ENCODE measurements around the gene CSH2. TPM values are rescaled to one million over a fixed set of nuclear protein-coding genes. Genes with fewer than 3 reads are reported as not detected.
"Not testable (repeated sequence)": the region's sequence is repeated elsewhere in the genome, so short reads cannot be mapped to it uniquely, and the experiment has no call there.

The CSH2 gene
- total RNA-seq, 5 donors from 2014 or later (not counting 1 experiment from before 2014, with no cell fraction given), result not detected

DNA sequence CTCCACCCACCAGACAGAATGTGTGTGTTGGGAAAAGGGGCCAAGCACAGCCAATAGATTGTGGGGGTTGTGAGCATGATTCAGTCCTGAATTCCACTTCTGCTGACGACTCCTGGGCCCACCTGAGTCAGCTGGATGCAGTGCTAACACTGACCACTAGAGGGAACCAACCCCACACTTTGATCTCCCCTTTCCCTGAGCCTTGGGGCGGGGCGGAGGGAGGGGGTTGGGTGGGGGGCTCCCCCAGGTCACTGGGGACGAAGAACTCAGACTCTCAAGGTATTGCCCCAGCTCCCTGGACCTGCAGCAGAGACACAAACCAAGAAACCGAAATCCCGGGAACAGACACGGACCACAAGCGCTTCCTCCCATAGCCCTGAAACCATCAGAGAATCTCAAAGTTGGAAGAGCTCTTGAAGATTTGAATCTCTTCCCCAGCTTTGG is 38.2 kb upstream of the CSH2 start:
- POLR2A ChIA-PET, result interaction anchor here in 1 of 2 donors (0.6 kb wide), 1 partner anchor 1571 kb away, joined by 3 read pairs; no protein-coding TSS in a partner anchor
- H3K36me3 Mint-ChIP-seq, result no peaks in the 10 kb centered on the region

DNA sequence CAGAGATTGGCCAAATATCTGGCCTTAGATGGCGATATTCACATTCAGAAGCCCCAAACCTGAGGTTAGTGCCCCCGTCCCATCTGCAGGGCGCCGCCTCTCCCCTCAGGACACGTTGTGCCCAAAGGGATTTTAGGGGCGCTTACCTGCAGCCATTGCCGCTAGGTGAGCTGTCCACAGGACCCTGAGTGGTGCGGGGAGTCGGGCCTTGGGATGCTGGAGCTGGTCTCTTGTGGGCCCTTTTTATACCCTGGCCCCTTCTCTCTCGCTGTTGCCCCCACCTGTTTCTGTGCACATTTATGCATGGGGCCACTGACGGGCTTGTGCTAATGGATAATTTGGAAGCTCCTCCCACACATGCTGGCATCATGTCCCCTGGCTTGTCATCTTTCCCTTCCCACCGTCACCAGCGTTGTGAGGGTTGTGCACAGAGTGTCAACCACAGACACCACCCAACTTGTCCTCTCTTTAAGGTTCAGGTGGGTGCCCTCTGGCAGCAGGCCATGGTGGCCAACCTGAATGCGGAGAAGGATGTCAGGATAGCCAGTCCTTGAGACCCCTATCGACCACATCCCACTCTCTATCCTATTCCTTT is 37.7 kb upstream of the CSH2 start, which contains the start of gene CSHL1:
CSHL1 (minus strand) TSS at position 218 of the 595 bp plus-strand sequence; CDS start at position 156, 62 bp downstream.
- Mint-ChIP-seq H3K4me3 (no peak within 1 kb of the TSS), H3K27ac (no peak within 1 kb of the TSS), H3K9me3 (no peaks in the 10 kb centered on the region), H3K4me1 (peaks cover 0 to 5% (median 2%) of the 10 kb centered on the region in 3 donors), H3K36me3 (no peaks in the 10 kb centered on the region), H3K27me3 (peaks cover 0 to 3% of the 10 kb centered on the region in 2 donors)
- CTCF ChIA-PET, result interaction anchor here (0.6 to 3.0 kb wide), 5 partner anchors 8 to 247 kb away, joined by 3 to 11 read pairs (median 3); no protein-coding TSS in a partner anchor
- Histone ChIP-seq H3K9me3 (no peaks in the 10 kb centered on the region), H3K4me1 (ENCODE audit: control insufficient read depth in 1 of 2, extremely low read depth in 1 of 2, insufficient read depth in 2 of 2, low read length in 2 of 2) (peaks cover 0 to 4% of the 10 kb centered on the region in 2 experiments), H3K4me3 (ENCODE audit: control insufficient read depth in 1 of 2, extremely low read depth in 1 of 2, low read length in 1 of 2) (no peak within 1 kb of the TSS), H3K27ac (ENCODE audit: low read length) (no peak within 1 kb of the TSS), H3K36me3 (ENCODE audit: control insufficient read depth in 2 of 2, extremely low read depth in 1 of 2, insufficient read depth in 1 of 2, low read length in 1 of 2) (no peaks in the 10 kb centered on the region), H3K27me3 (replicated peaks in 1 of 2; ENCODE audit: control insufficient read depth in 2 of 2, extremely low read depth in 1 of 2, insufficient read depth in 2 of 2, low read length in 1 of 2) (peaks cover 0 to 14% of the 10 kb centered on the region in 2 experiments)
- ATAC-seq (replicated peaks in 1 of 4) (no peak), DNase-seq (no peak)
- WGBS (ENCODE audit: insufficient coverage), result 82% methylated on average over 13 of the region's 15 CpGs
- POLR2A ChIA-PET, result interaction anchor here in 1 of 2 donors (0.6 kb wide), 1 partner anchor 1571 kb away, joined by 3 read pairs; no protein-coding TSS in a partner anchor

More for the DNA sequence above, 38.2 kb upstream of the CSH2 start:
- Histone ChIP-seq H3K4me3 (ENCODE audit: control insufficient read depth in 1 of 2, extremely low read depth in 1 of 2, low read length in 1 of 2) (no peak overlapping the region), H3K9me3 (no peaks in the 10 kb centered on the region), H3K4me1 (ENCODE audit: control insufficient read depth in 1 of 2, extremely low read depth in 1 of 2, insufficient read depth in 2 of 2, low read length in 2 of 2) (peaks cover 0 to 4% of the 10 kb centered on the region in 2 experiments), H3K36me3 (ENCODE audit: control insufficient read depth in 2 of 2, extremely low read depth in 1 of 2, insufficient read depth in 1 of 2, low read length in 1 of 2) (no peaks in the 10 kb centered on the region), H3K27me3 (replicated peaks in 1 of 2; ENCODE audit: control insufficient read depth in 2 of 2, extremely low read depth in 1 of 2, insufficient read depth in 2 of 2, low read length in 1 of 2) (peaks cover 0 to 14% of the 10 kb centered on the region in 2 experiments), H3K27ac (ENCODE audit: low read length) (no peak overlapping the region)
- DNase-seq, result peak in 34 of 35 experiments; percentile 12 to 79 (median 50)
- H3K27ac Mint-ChIP-seq, result no peak overlapping the region
- H3K4me3 Mint-ChIP-seq, result no peak overlapping the region
- CTCF ChIA-PET, result interaction anchor here (0.6 to 3.0 kb wide), 8 partner anchors 23 to 246 kb away, joined by 3 to 11 read pairs (median 3); no protein-coding TSS in a partner anchor
- H3K4me1 Mint-ChIP-seq, result peaks cover 0 to 5% (median 2%) of the 10 kb centered on the region in 3 donors
- WGBS (ENCODE audit: insufficient coverage), result 90% methylated on average over 4 of the region's 8 CpGs
- H3K9me3 Mint-ChIP-seq, result no peaks in the 10 kb centered on the region
- peak; percentile 67 to 78 (median 73) for ATAC-seq (replicated peaks in 1 of 4)
- H3K27me3 Mint-ChIP-seq, result peaks cover 0 to 3% of the 10 kb centered on the region in 2 donors

DNA sequence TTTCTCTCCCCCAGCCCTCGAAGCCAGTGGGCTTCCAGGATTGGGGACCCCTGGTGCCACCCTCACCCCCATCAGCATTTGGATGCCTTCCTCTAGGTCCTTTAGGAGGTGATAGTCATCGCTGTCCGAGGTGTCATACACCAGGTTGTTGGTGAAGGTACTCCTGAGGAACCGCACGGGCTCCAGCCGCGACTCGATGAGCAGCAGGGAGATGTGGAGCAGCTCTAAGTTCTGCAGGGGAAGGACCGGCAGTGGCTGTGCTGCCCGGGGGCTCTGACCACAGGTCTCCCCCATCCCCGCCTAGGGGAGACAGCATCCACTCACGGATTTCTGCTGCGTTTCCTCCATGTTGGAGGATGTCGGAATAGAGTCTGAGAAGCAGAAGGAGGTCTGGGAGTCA is 36.6 kb upstream of the CSH2 start:
- Mint-ChIP-seq H3K9me3 (no peaks in the 10 kb centered on the region), H3K36me3 (no peaks in the 10 kb centered on the region), H3K27me3 (peaks cover 0 to 3% of the 10 kb centered on the region in 2 donors), H3K27ac (no peak overlapping the region), H3K4me1 (peaks cover 0 to 5% (median 2%) of the 10 kb centered on the region in 3 donors), H3K4me3 (no peak overlapping the region)
- CTCF ChIA-PET, result interaction anchor here in 1 of 2 donors (1.2 kb wide), 1 partner anchor 119 kb away, joined by 3 read pairs; no protein-coding TSS in a partner anchor
- H3K36me3 ChIP-seq (ENCODE audit: control insufficient read depth in 2 of 2, extremely low read depth in 1 of 2, insufficient read depth in 1 of 2, low read length in 1 of 2), result no peaks in the 10 kb centered on the region
- peaks cover 0 to 4% of the 10 kb centered on the region in 2 experiments for H3K4me1 ChIP-seq (ENCODE audit: control insufficient read depth in 1 of 2, extremely low read depth in 1 of 2, insufficient read depth in 2 of 2, low read length in 2 of 2)
- no peak overlapping the region for H3K27ac ChIP-seq (ENCODE audit: low read length)
- peaks cover 0 to 14% of the 10 kb centered on the region in 2 experiments for H3K27me3 ChIP-seq (replicated peaks in 1 of 2; ENCODE audit: control insufficient read depth in 2 of 2, extremely low read depth in 1 of 2, insufficient read depth in 2 of 2, low read length in 1 of 2)
- no peak for DNase-seq
- no peak overlapping the region for H3K4me3 ChIP-seq (ENCODE audit: control insufficient read depth in 1 of 2, extremely low read depth in 1 of 2, low read length in 1 of 2)
- no peak for ATAC-seq (replicated peaks in 1 of 4)
- POLR2A ChIA-PET, result no interaction called here
- WGBS (ENCODE audit: insufficient coverage), result 98% methylated on average over 8 of the region's 14 CpGs
- no peaks in the 10 kb centered on the region for H3K9me3 ChIP-seq

DNA sequence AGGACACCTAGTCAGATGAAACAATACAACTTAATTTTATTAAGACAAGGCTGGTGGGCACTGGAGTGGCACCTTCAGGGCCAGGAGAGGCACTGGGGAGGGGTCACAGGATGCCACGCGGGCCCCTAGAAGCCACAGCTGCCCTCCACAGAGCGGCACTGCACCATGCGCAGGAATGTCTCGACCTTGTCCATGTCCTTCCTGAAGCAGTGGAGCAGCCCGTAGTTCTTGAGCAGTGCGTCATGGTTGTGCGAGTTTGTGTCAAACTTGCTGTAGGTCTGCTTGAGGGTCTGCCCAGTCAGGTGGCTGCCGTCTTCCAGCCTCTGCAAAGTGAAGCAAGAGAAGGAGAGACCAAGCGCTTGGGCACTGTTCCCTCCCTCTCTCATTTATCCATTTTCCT is 36.1 kb upstream of the CSH2 start:
- H3K4me1 ChIP-seq (ENCODE audit: control insufficient read depth in 1 of 2, extremely low read depth in 1 of 2, insufficient read depth in 2 of 2, low read length in 2 of 2); H3K27ac ChIP-seq (ENCODE audit: low read length); POLR2A ChIA-PET; H3K4me3 ChIP-seq (ENCODE audit: control insufficient read depth in 1 of 2, extremely low read depth in 1 of 2, low read length in 1 of 2); CTCF ChIA-PET; H3K4me3 Mint-ChIP-seq; H3K9me3 ChIP-seq; H3K36me3 Mint-ChIP-seq; H3K4me1 Mint-ChIP-seq; H3K27me3 Mint-ChIP-seq; H3K9me3 Mint-ChIP-seq; ATAC-seq (replicated peaks in 1 of 4); DNase-seq; H3K27ac Mint-ChIP-seq; H3K36me3 ChIP-seq (ENCODE audit: control insufficient read depth in 2 of 2, extremely low read depth in 1 of 2, insufficient read depth in 1 of 2, low read length in 1 of 2): not testable (repeated sequence)
- 100% methylated on average over 3 of the region's 10 CpGs for WGBS (ENCODE audit: insufficient coverage)
- peaks cover 0 to 14% of the 10 kb centered on the region in 2 experiments for H3K27me3 ChIP-seq (replicated peaks in 1 of 2; ENCODE audit: control insufficient read depth in 2 of 2, extremely low read depth in 1 of 2, insufficient read depth in 2 of 2, low read length in 1 of 2)

DNA sequence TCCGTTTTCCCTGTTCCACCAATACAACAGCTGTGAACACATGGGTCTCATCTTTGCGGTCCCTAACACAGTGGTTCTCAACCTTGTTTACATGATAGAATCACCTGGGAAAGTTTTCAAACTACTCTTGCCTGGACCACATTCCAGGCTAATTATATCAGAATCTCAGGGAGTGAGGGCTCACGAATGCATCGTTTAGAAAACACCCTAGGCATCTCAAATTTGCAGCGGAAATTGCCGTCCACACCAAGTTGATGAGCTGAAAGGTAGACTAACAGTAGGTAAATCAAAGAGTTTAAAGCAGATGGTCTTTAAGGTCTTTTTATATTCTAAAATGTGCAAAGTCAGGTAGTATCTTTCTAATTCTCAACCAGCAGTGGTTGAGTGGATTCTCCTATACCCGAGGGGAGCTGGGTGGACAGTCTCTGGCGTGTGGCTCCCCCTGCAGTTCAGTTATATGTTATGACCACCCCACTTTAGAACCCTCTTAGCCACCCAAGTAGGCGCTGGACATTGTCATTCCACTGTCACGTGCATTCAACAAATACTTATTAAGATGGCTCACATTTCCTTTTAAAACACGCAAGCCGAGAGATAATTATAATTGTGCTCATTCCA is 33.8 kb upstream of the CSH2 start:
- H3K36me3 ChIP-seq (ENCODE audit: control insufficient read depth in 2 of 2, extremely low read depth in 1 of 2, insufficient read depth in 1 of 2, low read length in 1 of 2); H3K9me3 Mint-ChIP-seq; H3K4me1 ChIP-seq (ENCODE audit: control insufficient read depth in 1 of 2, extremely low read depth in 1 of 2, insufficient read depth in 2 of 2, low read length in 2 of 2); H3K36me3 Mint-ChIP-seq; H3K4me3 Mint-ChIP-seq; POLR2A ChIA-PET; H3K27ac ChIP-seq (ENCODE audit: low read length); H3K27ac Mint-ChIP-seq; H3K4me1 Mint-ChIP-seq; H3K9me3 ChIP-seq; H3K27me3 Mint-ChIP-seq; H3K4me3 ChIP-seq (ENCODE audit: control insufficient read depth in 1 of 2, extremely low read depth in 1 of 2, low read length in 1 of 2): not testable (repeated sequence)
- ATAC-seq (replicated peaks in 1 of 4), result peak in 1 of 4 experiments; percentile 47
- peaks cover 0 to 19% of the 10 kb centered on the region in 2 experiments for H3K27me3 ChIP-seq (replicated peaks in 1 of 2; ENCODE audit: control insufficient read depth in 2 of 2, extremely low read depth in 1 of 2, insufficient read depth in 2 of 2, low read length in 1 of 2)
- 97% methylated on average over 5 of the region's 12 CpGs for WGBS (ENCODE audit: insufficient coverage)
- CTCF ChIA-PET, result interaction anchor here in 1 of 2 donors (0.6 kb wide), 1 partner anchor 1329 kb away, joined by 3 read pairs; no protein-coding TSS in a partner anchor
- DNase-seq, result peak in 2 of 35 experiments; percentile 13 to 21

DNA sequence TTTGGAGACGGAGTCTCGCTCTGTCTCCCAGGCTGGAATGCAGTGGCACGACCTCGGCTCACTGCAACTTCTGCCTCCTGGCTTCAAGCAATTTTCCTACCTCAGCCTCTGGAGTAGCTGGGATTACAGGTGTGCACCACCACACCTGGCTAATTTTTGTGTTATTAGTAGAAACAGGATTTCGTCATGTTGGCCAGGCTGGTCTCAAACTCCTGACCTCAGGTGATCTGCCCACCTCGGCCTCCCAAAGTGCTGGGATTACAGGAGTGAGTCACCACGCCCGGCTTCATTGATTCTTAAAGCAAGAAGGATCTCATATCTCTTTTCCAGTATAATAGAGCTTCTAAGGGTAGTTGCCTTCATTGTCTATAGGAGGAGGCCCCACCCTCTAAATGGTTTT is 31.3 kb upstream of the CSH2 start:
- DNase-seq; H3K27me3 Mint-ChIP-seq; H3K27ac ChIP-seq (ENCODE audit: low read length); H3K4me3 ChIP-seq (ENCODE audit: control insufficient read depth in 1 of 2, extremely low read depth in 1 of 2, low read length in 1 of 2); H3K9me3 ChIP-seq; H3K4me1 ChIP-seq (ENCODE audit: control insufficient read depth in 1 of 2, extremely low read depth in 1 of 2, insufficient read depth in 2 of 2, low read length in 2 of 2); H3K9me3 Mint-ChIP-seq; H3K27me3 ChIP-seq (replicated peaks in 1 of 2; ENCODE audit: control insufficient read depth in 2 of 2, extremely low read depth in 1 of 2, insufficient read depth in 2 of 2, low read length in 1 of 2); H3K4me3 Mint-ChIP-seq; H3K4me1 Mint-ChIP-seq; H3K36me3 Mint-ChIP-seq; H3K36me3 ChIP-seq (ENCODE audit: control insufficient read depth in 2 of 2, extremely low read depth in 1 of 2, insufficient read depth in 1 of 2, low read length in 1 of 2); H3K27ac Mint-ChIP-seq; ATAC-seq (replicated peaks in 1 of 4): not testable (repeated sequence)
- POLR2A ChIA-PET, result interaction anchor here in 1 of 2 donors (0.6 to 0.7 kb wide), 2 partner anchors 229 to 240 kb away, joined by 3 to 6 read pairs; no protein-coding TSS in a partner anchor
- CTCF ChIA-PET, result interaction anchor here (0.5 to 1.7 kb wide), 5 partner anchors 121 to 564 kb away, joined by 3 to 10 read pairs (median 4); no protein-coding TSS in a partner anchor
- WGBS (ENCODE audit: insufficient coverage), result 86% methylated on average over 1 of the region's 8 CpGs

Measured in T-cell (primary cell).